ENCODE results near the gene GSG1L2.

DNA sequence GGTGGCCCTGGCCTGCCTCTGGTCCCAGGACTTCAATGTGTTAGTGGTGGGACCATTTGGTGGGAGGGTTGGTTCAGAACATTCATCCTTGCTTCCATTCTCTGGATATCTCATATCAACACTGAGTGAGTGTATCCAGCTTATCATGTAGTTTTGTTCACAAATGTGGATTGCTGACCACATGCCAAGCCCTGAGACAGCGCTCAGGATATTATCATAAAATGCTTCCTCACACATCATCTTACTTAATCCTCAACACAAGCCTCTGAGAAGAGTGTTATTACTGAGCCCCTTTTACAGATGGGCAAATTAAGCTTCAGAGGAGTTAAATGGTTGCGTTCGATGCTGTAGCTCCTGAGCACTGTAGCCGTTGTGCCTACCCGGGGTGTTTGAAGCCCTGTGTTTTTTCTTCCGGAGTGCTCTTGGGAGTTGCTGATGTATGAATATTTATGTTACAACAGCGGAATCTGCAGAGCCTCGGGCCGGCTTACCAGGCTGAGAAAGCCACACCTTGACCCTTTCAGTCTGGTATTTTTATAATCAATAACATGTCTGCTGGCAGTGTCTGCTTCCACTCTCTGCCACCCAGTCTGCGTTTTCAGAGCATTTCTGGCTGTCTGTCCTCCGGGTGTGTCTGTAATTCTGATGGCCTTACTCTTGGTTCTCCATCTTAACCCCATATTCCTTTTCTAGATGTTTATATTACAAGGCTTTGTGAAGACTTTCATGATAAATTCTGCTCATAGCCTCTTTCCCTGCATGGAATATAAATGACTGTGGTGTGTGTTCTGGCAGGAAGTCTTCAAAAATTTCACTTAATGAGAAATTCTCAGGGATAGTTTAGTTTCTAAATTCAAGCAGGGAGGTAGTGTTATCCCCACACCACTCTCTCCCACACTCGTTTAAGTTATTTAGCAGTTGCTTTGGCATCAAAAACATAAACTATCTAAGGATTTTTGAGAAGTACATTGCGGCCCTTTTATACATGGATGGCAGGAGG is 6.7 kb upstream of the GSG1L2 start:
- TF ChIP-seq, protein P1, sequence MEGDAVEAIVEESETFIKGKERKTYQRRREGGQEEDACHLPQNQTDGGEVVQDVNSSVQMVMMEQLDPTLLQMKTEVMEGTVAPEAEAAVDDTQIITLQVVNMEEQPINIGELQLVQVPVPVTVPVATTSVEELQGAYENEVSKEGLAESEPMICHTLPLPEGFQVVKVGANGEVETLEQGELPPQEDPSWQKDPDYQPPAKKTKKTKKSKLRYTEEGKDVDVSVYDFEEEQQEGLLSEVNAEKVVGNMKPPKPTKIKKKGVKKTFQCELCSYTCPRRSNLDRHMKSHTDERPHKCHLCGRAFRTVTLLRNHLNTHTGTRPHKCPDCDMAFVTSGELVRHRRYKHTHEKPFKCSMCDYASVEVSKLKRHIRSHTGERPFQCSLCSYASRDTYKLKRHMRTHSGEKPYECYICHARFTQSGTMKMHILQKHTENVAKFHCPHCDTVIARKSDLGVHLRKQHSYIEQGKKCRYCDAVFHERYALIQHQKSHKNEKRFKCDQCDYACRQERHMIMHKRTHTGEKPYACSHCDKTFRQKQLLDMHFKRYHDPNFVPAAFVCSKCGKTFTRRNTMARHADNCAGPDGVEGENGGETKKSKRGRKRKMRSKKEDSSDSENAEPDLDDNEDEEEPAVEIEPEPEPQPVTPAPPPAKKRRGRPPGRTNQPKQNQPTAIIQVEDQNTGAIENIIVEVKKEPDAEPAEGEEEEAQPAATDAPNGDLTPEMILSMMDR (IDR thresholded peaks at IDR 0.05): no peak
- TF ChIP-seq POLR2A (IDR thresholded peaks at IDR 0.05): no peak

Data from right lobe of liver (tissue), 4 donors.